Caco-2 (cell line): ENCODE data around the gene PTPN9. TPM values are rescaled to one million over a fixed set of nuclear protein-coding genes. Genes with fewer than 3 reads are reported as not detected.
"Not testable (repeated sequence)": the region's sequence is repeated elsewhere in the genome, so short reads cannot be mapped to it uniquely, and the experiment has no call there.

Source experiments
- BruUV-seq: library from RNA; stranded (reverse); fragments of 400-500 nt; replicated peaks from 2 replicates; lab custom pipeline; 2021; lab: Mats Ljungman, UMichigan
- CTCF ChIA-PET: fragments of 300-600 bp; sonication (Branson Sonifier 250); formaldehyde crosslinking; loops from one replicate; lab custom pipeline; 2022; ENCODE audit warnings: antibody characterized with exemption; lab: Charles Lee
- POLR2A ChIA-PET: fragments of 300-600 bp; sonication (Branson Sonifier 250); formaldehyde crosslinking; loops from one replicate; lab custom pipeline; 2022; ENCODE audit warnings: antibody characterized with exemption; lab: Charles Lee
- DNase-seq, 2 experiments: peaks; one replicate each; pipeline versions ENCODE4 v3.0.0 to v3.0.0-alpha.2; 2020 to 2022
- H3K27me3 ChIP-seq: replicated peaks from 2 replicates; pipeline ENCODE4 v1.6.0; 2011; ENCODE audit warnings: low read length; ENCODE audit not compliant: control insufficient read depth, insufficient read depth
- H3K36me3 ChIP-seq: 2 replicates; pipeline ENCODE4 v1.5.1; 2011; ENCODE audit warnings: low read length; ENCODE audit not compliant: control insufficient read depth, insufficient read depth
- H3K4me1 ChIP-seq: fragments of 250-450 bp; sonication (Bioruptor Pico); 2 replicates; pipeline ENCODE4 v1.5.1; 2020; ENCODE audit warnings: mild to moderate bottlenecking
- H3K4me3 ChIP-seq: 2 replicates; pipeline ENCODE4 v1.5.1; 2011; ENCODE audit warnings: low read depth, mild to moderate bottlenecking, control low read depth, low read length
- H3K9me3 ChIP-seq: fragments of 250-450 bp; sonication (Bioruptor Pico); 2 replicates; pipeline ENCODE4 v1.5.1; 2020; ENCODE audit warnings: mild to moderate bottlenecking, moderate library complexity
- H3K27ac Mint-ChIP-seq: one replicate; pipeline ENCODE4 v1.8.0; 2022; ENCODE audit warnings: mixed read lengths; ENCODE audit not compliant: unreplicated experiment
- H3K27me3 Mint-ChIP-seq: one replicate; pipeline ENCODE4 v1.8.0; 2022; ENCODE audit warnings: mixed read lengths; ENCODE audit not compliant: insufficient read depth, unreplicated experiment
- H3K36me3 Mint-ChIP-seq: one replicate; pipeline ENCODE4 v1.8.0; 2022; ENCODE audit warnings: mild to moderate bottlenecking, mixed read lengths; ENCODE audit not compliant: insufficient read depth, unreplicated experiment
- H3K4me1 Mint-ChIP-seq: one replicate; pipeline ENCODE4 v1.8.0; 2022; ENCODE audit warnings: low read depth, mixed read lengths; ENCODE audit not compliant: unreplicated experiment
- H3K4me3 Mint-ChIP-seq: one replicate; pipeline ENCODE4 v1.8.0; 2022; ENCODE audit warnings: mild to moderate bottlenecking, moderate library complexity, mixed read lengths; ENCODE audit not compliant: unreplicated experiment
- H3K9me3 Mint-ChIP-seq: one replicate; pipeline ENCODE4 v1.8.0; 2022; ENCODE audit warnings: mixed read lengths; ENCODE audit not compliant: unreplicated experiment
- CTCF ChIP-seq, 2 experiments: fragments of 200-600 bp in 1 of 2; IDR thresholded peaks; 1 replicate in 1 of 2; 2 replicates in 1 of 2; pipeline versions ENCODE4 v1.5.1 to v1.8.0; 2011 to 2022; ENCODE audit warnings: antibody characterized with exemption in 1 of 2, control low read depth in 1 of 2, inconsistent platforms in 1 of 2, low read depth in 1 of 2, low read length in 1 of 2, mild to moderate bottlenecking in 1 of 2, moderate library complexity in 1 of 2; ENCODE audit not compliant: insufficient read depth in 1 of 2, severe bottlenecking in 1 of 2, unreplicated experiment in 1 of 2
- intact Hi-C: fragments of 100-400 bp; cut with micrococcal nuclease; formaldehyde crosslinking; loops from one replicate; pipeline ENCODE4 v1.10.0; 2022; ENCODE audit not compliant: unreplicated experiment
- total RNA-seq: library from RNA; stranded (reverse); gene quantifications from 2 replicates; pipeline ENCODE4 v1.2.3, GENCODE V29; 2022

The PTPN9 gene
- total RNA-seq, 1 experiment from 2014 or later: 27.7 TPM

GRCh38 chr15:75531041-75531450 lies 48.1 kb downstream of the PTPN9 start:
- Histone ChIP-seq H3K4me1 (peaks cover 16% of the 10 kb centered on the region), H3K4me3 (no peak overlapping the region), H3K27me3 (no peaks in the 10 kb centered on the region), H3K9me3 (no peaks in the 10 kb centered on the region), H3K36me3 (no peaks in the 10 kb centered on the region)
- ChIA-PET CTCF (interaction anchor here (2.3 kb wide), 1 partner anchor 22 kb away, joined by 15 read pairs; no protein-coding TSS in a partner anchor), POLR2A (no interaction called here)
- intact Hi-C loops: loop anchor here (5.0 kb wide), 1 partner anchor 79 kb away; the partner anchor contains the start of gene SIN3A
- DNase-seq: no peak
- Mint-ChIP-seq H3K27me3 (no peaks in the 10 kb centered on the region), H3K9me3 (no peaks in the 10 kb centered on the region), H3K27ac (no peak overlapping the region), H3K4me1 (peaks cover 22% of the 10 kb centered on the region), H3K36me3 (peaks cover 18% of the 10 kb centered on the region), H3K4me3 (no peak overlapping the region)
- BruUV-seq: no TSS peak
- TF ChIP-seq CTCF (IDR thresholded peaks at IDR 0.05; ENCODE audit: insufficient read depth in 1 of 2, low read depth in 1 of 2, low read length in 1 of 2, severe bottlenecking in 1 of 2, unreplicated experiment in 1 of 2): no peak

- no peak for TF ChIP-seq CTCF (IDR thresholded peaks at IDR 0.05; ENCODE audit: insufficient read depth in 1 of 2, low read depth in 1 of 2, low read length in 1 of 2, severe bottlenecking in 1 of 2, unreplicated experiment in 1 of 2)
- intact Hi-C loops: loop anchor here (5.0 kb wide), 1 partner anchor 78 kb away; the partner anchor contains the start of gene SIN3A
- BruUV-seq: no TSS peak
- H3K4me1 Mint-ChIP-seq: peaks cover 19% of the 10 kb centered on the region
- H3K27ac Mint-ChIP-seq: no peak overlapping the region
- Histone ChIP-seq H3K4me3 (no peak overlapping the region), H3K27me3 (no peaks in the 10 kb centered on the region), H3K4me1 (peaks cover 15% of the 10 kb centered on the region), H3K36me3 (no peaks in the 10 kb centered on the region), H3K9me3 (no peaks in the 10 kb centered on the region)
- peaks cover 27% of the 10 kb centered on the region for H3K36me3 Mint-ChIP-seq
- DNase-seq: no peak
- no peaks in the 10 kb centered on the region for H3K27me3 Mint-ChIP-seq
- H3K4me3 Mint-ChIP-seq: no peak overlapping the region
- POLR2A ChIA-PET: no interaction called here
- no peaks in the 10 kb centered on the region for H3K9me3 Mint-ChIP-seq
- CTCF ChIA-PET: no interaction called here
Observed at GRCh38 chr15:75530169-75530568, 48.9 kb downstream of the PTPN9 start.

GRCh38 chr15:75525756-75526155 lies 53.4 kb downstream of the PTPN9 start:
- CTCF ChIA-PET: interaction anchor here (0.7 kb wide), 1 partner anchor 115 kb away, joined by 4 read pairs; no protein-coding TSS in a partner anchor
- H3K9me3 Mint-ChIP-seq, intact Hi-C loops, H3K4me1 ChIP-seq, H3K4me3 ChIP-seq, DNase-seq, H3K27me3 ChIP-seq, H3K9me3 ChIP-seq, H3K36me3 ChIP-seq, POLR2A ChIA-PET, H3K4me3 Mint-ChIP-seq, H3K27me3 Mint-ChIP-seq, BruUV-seq, H3K27ac Mint-ChIP-seq: not testable (repeated sequence)
- Mint-ChIP-seq H3K36me3 (peaks cover 26% of the 10 kb centered on the region), H3K4me1 (peaks cover 12% of the 10 kb centered on the region)
